B cell (primary cell): ENCODE measurements around the gene SMYD2.

Experiments
- EZH2 ChIP-seq: IDR thresholded peaks from 2 replicates; pipeline ENCODE4 v1.6.1; 2012; ENCODE audit warnings: borderline replicate concordance, low read depth, mild to moderate bottlenecking, moderate library complexity, low read length; ENCODE audit not compliant: insufficient read depth, poor library complexity, severe bottlenecking
- TF ChIP-seq, protein P1 (sequence below): fragments of 200-600 bp; IDR thresholded peaks from one replicate; pipeline ENCODE4 v1.8.0; 2022; ENCODE audit warnings: antibody characterized with exemption, mild to moderate bottlenecking

DNA sequence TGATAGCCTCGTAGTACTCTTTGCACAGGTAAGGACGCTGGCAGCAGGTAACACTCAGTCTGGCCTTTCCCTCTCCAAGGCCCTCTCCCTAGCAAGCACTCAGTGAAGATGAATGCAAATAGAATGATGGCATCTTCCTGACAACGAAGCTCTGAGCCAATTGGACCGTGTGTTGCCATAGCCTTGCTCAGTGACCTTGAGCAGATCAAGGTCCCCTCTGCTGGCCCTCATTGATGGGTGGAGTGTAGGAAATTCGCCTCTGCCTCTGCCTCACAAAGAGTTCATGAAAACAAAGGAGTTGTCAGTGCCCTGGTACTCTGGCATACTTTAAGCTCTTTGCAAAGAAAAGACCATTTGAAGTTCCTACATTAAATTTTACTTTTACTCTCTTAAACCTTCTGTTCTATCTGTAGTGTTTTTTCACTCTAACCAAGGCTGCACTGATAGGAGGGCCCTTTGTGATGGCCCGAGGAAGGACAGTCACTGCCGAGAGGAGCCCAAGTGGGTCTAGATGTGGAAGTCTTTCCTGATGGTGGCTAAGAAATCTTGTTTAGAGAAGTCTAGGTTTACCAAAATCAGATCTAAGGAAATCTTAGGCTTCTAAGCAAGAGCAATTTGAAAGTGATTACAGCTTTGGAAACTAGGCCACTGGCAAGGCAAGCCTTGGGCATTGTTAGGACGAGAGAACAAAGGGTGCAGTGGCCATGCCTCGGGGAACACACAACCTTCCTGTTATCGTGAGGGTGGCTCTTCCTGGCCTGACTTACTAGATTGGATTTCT is 38.2 kb downstream of the SMYD2 start:
- TF ChIP-seq, protein P1, sequence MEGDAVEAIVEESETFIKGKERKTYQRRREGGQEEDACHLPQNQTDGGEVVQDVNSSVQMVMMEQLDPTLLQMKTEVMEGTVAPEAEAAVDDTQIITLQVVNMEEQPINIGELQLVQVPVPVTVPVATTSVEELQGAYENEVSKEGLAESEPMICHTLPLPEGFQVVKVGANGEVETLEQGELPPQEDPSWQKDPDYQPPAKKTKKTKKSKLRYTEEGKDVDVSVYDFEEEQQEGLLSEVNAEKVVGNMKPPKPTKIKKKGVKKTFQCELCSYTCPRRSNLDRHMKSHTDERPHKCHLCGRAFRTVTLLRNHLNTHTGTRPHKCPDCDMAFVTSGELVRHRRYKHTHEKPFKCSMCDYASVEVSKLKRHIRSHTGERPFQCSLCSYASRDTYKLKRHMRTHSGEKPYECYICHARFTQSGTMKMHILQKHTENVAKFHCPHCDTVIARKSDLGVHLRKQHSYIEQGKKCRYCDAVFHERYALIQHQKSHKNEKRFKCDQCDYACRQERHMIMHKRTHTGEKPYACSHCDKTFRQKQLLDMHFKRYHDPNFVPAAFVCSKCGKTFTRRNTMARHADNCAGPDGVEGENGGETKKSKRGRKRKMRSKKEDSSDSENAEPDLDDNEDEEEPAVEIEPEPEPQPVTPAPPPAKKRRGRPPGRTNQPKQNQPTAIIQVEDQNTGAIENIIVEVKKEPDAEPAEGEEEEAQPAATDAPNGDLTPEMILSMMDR = no peak
- TF ChIP-seq EZH2 = no peak
